GM19025 (cell line): ENCODE data around the gene MFRP.

Source experiments
- ATAC-seq: cut with Tn5 transposase; IDR thresholded peaks from one replicate; pipeline ENCODE4 v1.9.1; 2021; ENCODE audit warnings: mild to moderate bottlenecking, low read depth, moderate library complexity; ENCODE audit not compliant: unreplicated experiment

The MFRP gene

DNA sequence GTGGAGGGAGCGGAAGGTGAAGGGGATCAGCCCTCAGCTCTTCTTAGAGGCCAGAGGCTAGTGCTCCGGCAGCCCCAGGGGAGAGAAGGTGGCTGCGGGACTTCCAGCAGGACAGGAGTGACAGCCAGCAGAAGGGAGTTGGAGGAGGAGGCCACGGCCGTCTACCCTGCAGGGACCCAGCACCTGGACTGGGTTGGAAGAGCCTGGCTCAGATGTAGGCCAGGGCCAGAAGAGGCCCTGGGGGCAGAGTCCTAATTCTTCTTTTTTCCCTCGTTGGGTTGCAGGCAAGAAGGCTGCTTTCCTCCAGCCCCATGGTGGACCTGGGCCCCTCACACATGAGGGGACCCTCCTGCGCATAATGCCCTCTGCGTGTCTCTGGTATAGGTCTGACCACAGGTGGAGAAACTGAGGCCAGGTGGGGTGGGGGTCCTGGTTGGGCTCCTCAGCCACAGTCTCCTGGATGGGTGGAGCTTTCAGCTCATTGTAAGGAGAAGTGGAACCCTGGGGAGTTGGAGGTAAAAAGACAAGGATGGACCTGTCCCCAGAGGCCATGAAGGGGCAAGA, 27.3 kb downstream of the MFRP start:
- ATAC-seq, result no peak

DNA sequence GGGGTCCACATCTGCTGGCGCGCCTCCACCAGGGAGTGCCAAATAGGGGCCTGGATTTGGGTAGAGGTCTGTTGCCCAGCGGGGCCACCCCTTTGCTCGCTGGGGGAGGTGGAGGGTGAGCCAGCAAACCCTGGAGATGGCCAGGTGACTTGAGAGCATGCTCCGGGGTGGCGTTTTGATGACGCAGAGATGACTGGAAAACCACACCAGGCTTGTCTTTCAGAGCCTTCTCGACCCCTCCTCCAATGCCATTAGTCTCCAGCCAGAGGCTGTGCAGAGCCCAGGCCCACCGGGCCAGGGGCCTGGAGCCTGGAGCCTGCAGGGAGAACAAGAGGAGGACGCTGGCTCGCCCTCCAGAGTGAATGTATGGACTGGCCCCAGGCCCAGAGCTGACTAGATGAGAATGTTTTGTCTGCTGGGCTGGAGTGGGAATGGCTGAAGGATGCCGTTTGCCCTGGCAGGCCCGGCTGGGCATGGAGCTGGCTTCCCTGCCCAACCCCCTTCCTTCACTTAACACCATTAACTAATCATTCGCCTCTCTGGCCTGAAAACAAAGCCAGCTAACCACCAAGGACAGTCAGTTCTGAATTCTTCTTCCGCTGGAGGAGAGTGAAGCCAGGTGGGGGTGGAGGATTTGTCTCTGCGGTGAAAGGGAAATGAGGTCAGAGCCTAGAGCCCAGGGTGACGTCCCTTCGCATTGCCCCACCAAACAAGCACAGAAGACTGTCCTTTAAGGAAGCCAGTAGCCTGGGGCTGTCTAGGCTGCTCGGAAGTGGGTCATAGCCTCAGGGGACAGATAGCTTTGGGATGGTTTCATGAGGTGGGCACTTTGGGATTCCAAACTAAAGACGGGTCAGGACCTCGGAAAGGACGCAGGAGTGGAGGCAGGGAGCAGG, 28.0 kb downstream of the MFRP start:
- no peak for ATAC-seq

DNA sequence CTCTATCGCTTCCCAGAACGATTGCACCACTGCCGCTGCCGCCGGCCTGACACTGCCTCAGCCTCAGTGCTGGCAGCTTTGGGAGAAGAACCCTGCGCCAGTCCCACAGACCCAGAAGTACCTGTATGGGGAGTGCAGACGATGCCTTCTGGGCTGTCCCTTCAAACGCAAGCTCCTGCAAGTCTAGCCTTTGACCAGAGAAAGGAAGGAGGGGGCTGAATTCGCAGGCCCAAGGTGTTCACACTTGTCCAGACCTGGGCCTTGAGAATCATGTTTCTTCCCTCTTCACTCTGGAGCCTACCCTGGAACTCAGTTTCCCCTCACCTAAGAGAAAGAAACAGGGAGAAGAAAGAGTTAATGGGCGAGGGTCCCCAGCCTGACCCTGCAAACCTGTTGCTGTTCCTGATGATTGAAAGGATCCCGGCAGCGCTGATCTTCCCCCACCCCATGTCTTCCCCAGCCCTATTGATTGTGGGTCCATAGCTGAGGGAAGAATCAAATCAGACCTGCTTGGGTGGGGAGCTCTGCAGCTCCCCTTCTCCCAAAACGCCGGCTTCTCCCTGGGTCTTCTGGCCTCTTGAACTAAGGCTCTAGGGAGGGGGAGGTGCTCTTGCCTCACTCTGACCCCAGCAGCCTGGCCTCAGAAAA, 28.8 kb downstream of the MFRP start:
- no peak for ATAC-seq

DNA sequence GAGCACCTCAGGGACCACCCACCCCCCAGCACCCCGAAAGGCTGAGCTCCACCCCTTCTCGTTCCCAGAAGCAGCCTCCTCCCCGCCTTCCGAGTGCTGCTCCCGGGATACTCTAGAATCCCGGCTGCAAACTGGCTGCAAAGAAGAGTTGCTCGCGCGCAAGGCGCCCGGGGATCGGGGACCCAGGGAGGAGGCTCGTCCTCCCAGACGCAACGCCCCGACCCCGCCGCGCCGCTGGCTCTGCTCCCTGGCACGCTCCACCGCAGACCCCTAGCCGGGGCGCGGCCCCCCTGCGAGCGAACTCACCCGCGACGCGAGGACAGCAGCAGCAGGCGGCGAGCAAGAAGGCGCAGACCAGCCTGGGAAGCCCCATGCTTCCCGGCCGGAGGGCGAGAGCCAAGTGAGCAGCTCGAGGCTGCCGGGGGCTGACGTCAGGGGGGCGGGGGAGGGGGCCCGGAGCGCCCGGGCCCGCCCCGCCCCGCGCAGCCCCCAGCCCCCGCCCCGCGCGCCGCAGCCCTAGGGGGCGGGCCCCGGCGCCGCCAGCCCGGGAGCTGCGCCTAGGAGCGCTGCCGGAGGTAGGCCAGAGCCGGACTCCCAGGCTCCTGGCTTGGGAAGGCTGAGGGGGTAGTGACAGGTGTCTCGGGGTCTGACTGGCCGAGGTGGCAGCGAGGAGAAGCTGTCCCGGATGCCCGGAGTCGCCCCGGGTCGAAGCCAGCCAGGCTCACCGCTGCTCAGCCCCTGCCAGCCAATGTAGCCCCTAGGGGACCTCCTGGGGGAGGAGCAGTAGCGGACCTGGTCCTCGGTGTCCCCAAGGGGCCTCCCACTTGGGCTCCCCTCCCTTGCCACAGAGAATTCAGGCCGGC, 29.5 kb downstream of the MFRP start, which contains the start of gene MCAM:
MCAM (minus strand) TSS at position 402 of the 863 bp plus-strand sequence; CDS start at position 373, 29 bp downstream.
- no peak for ATAC-seq

DNA sequence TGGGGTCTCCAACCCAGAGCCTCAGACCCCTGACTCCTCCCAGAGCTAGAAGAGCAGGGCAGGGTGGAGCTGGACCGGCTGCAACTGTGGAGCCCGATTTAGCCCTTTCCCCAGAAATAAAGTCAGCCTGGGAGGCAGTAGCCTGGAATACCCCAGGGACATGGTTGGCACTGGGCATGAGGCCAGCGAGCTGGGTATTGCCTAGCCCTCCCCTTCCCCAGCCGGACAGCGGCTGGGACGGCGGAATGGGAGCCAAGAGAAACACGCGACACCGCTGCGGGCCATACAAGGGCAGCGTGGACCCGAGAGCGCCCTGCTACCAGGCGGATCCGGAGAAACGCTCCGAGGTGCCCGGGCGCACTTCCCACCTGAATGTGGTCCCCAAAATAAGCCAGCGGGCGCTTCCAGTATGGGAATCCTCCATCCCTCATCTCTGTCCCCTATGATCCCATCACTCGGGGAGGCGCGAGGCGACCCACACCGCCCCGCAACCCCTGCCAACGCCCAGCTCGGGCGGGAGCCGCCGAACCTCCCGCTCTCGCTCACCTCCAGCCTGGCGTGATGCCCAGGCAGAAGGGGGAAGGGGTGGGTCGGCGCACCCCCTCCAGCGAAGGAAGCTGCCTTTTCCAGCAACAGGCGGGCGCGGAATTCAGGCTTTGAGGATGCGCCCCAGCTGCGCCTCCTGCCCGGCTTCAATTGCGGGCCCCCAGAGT, 30.3 kb downstream of the MFRP start:
- ATAC-seq, result no peak

DNA sequence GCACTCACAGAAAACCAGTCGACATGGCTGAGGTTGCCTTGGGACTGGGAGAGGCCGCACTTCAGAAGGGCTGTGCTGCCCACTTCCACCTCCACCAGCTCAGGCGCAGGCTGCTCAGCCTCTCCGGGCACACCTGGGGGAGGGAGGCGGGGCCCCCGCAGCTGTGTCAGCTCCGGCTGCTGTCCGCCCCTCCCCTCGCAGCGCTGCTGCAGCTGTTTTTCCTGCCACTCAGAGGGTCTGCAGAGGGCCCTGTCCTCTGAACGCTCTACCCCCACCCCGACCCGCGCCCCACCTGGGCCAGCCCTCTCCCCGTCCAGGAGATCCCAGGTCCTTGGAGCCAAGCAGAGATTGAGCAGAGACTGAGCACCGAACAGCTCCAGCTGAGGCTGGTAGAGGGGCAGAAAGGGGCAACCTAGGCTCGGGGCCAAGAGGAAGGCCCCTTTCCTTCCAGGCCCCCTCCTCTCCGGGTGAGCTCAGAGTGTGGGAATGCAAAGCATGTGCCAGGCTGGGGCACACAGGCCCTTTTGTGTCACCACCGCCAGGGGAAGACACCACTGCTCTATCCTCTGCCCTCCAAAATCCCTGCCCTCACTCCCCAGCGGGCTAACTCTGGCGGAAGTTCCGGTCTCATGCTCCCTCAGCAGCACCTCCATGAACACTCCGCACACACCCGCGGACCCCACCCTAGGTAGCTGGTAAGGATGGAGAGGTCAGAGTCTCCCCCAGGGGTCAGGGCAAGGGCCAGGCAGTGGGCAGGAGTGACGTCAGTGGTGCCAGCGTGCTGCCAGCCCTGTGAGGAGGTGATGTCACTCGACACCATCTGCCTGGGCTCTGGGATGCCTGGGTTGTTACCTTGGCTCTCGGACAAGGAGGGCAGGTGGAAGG, 31.1 kb downstream of the MFRP start:
- ATAC-seq, result no peak

DNA sequence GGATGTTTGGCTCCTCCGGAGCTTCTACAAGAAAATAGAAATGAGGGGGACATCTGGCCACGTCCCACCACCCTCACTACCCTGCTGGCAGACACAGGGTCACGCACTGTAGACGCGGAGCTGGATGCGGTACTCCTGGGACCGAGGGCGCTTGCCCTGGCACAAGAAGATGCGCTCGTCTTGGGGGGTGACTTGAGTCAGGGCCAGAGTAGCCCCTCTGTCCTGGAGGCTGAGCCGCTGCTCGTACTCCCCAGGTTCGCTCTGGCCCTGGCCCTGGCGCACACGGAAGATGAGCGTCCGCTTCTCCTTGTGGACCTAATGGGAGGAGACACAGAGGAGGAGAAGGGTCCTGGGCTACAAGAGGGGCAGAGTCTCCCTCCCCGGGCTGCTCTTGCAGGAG, 31.8 kb downstream of the MFRP start:
- ATAC-seq, result no peak

DNA sequence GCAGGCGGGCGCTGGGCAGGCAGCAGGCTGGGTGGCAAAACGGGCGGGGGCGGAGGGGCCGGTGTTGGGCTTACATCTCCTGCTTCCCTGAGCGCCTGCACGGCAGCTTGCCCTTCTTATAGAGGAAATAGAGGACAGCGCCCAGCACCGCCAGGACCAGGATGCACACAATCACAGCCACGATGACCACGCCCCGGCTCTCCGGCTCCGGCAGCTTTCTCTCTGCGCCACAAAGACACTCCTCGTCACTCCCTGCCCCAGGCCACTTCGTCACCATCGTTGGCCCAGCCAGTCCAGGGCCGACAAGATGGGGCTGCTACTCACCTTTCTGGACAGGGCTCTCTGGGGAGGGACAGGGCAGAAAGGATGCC, 35.8 kb downstream of the MFRP start:
- ATAC-seq, result no peak

DNA sequence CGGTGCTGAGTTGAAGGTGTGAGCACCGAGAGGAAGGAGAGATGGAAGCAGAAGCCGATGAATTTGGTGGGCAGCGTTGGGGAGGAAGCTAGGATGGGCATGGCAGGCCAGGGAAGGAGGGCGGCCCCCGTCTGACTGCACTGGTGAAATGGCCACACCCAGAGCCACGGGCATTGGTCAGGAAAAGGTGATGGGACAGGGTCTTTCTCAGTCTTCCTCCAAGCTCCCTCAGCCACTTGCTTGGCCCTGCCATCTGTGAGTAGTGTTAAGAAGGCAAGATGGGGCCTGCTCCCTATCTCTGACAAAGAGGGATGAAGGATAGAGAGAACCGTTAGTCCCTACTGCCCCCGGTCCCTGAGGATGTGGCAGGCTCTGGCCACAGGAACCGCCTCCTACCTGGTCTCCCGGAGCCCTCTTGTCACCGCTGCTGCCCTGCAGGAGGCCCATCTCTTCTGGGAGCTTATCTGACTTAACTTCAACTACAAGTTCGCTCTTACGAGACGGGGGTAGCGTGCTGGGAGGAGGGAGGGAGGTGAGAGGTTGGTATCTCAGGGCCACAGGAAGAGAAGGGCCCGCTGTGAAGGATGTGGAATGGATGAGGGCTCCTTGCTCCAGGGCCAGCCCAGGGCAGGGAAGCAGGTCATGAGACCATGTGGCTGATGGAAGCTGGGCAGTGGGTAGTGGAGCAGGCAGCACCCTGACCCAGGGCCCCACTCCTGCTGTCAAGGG, 36.4 kb downstream of the MFRP start:
- no peak for ATAC-seq

DNA sequence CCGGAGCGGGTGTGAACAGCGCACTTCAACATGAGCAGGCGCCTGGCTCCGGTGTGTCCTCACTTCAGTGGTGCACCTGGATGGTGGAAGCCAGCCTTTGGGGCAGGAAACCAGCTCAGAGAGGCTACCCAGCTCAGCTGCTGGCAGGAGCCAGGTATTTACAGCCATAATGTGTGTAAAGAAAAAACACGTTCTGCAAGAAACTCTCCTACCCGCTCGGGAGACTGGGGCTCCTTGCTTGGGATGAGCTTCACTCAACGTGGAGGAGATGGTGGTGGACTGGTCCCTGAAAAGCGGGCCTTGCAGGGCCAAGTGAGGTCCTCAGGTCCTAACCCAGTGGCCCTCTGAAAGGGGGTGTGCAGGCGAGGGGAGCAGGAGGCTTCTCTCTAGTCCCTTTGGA, 37.1 kb downstream of the MFRP start:
- ATAC-seq, result no peak

DNA sequence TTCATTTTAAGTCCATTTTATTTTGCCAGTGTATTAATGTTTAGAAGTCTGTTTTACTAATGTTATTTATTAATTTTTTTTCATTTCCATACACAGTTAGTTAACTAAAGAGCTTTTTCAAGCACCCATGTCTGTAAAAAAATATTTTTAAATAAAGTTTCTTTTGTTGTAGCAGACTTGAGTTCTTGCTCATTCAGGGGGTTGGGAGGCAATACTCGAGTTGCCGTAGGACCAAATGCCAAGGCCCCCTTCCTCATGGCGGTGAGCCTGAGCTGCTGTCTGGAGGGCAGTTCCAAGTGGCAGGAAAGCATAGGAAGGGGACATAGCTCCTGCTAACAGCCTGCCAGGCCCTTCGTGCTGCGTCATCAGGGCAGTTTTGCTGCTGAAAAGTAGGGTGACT, 38.5 kb downstream of the MFRP start:
- no peak for ATAC-seq

DNA sequence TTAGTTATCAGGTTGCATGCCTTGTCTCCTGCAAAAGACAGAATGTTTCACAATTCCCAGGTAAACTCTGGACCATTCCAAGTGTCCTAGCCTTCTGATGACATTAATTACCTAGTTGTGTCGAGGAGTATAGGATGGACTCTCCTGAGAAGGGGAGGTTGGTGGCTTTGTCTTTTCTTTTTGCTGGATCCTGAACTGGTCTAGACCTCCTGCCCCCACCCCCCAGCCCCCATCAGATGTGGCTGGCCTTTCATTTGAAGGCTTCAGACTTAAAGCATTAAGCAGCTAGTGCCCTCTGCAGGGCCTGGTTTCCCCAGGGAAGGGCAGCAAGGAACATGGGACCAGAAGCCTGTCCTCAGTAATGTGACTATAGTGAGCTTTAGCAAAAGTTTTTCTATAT, 39.3 kb downstream of the MFRP start:
- no peak for ATAC-seq

DNA sequence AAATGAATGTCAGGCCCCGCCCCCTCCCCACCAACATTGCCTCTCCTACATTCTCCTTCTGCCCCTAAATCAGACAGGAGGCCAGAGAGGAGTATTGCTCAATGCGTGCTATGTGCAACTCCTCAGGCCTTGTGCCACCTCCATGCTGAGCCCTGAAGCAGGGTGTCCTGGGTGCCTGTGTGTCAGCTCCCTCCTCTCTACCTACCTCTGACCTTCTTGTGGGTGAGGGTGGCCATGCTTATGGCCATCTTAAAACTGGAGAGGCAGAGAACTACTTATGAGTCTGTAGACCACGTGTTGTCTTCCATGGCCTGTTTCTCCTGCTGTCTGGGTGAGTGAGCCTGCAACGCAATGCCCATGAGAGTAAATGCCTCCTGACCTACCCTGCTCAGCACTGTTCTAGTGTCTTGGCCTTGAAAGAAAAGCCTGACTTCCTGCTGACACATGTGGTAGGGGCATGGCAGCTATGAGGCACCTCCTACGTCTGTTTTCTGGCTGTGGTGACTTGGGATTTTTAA, 40.1 kb downstream of the MFRP start:
- ATAC-seq, result no peak

DNA sequence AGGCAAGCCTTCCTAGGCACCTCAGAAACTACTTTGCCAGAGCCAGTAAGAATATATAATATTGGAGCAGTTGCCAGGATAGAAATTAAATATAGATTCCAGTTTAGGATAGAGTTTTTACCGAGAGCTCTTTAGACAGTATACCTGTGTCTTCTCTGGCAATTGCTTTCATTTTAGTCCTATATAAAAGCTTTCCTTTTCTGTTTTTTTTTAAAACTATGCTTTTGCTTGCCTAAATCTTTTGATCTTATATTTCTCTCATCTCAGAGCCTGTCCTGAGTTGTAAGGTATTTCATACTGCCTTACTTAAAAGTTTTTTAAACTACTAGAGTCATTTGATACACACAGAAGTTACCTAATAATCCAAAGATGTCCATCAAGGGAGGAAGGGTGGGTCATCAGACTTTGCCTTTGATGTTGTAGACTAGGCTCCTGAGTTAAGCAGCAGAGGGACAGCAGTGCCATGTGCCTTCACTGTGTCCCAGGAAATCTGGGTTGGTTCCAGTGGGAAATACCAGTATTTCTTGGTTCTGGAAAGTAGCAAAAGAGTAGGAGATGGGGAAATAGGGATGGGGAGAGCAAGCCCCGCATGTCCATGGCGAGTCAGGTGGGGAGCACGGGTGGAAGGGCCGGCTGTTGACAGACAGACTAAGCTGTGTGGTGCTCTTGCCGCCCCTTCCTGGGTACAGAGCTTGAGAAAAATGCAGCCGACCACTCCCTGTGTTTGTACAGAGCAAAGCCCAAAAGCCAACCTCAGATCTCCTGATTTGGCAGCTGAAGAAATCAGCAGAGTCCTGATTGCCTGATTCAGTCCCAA, 40.7 kb downstream of the MFRP start:
- ATAC-seq, result no peak

DNA sequence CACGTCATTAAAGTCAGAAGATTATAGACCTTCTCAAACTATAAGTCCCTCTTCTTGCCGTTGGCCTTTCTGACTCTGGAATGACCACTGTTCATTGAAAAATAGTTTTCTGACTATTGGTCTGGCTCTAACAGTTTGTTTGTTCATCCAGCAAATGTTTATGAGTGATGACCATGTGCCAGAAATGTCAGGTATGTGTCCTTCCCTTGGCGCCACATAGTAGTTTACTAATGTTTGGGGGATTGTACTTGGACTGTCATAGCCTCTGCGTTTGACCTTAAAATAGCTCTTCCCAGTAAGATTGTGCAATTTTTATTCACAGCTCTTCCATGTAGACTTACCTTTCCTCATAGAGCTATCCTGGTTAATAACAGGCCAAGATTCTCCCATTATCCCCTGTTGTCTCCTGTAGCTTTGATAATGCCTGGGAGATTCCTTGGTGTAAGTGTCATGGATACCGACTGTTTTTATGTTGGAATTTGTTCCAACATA, 43.2 kb downstream of the MFRP start:
- ATAC-seq, result no peak

DNA sequence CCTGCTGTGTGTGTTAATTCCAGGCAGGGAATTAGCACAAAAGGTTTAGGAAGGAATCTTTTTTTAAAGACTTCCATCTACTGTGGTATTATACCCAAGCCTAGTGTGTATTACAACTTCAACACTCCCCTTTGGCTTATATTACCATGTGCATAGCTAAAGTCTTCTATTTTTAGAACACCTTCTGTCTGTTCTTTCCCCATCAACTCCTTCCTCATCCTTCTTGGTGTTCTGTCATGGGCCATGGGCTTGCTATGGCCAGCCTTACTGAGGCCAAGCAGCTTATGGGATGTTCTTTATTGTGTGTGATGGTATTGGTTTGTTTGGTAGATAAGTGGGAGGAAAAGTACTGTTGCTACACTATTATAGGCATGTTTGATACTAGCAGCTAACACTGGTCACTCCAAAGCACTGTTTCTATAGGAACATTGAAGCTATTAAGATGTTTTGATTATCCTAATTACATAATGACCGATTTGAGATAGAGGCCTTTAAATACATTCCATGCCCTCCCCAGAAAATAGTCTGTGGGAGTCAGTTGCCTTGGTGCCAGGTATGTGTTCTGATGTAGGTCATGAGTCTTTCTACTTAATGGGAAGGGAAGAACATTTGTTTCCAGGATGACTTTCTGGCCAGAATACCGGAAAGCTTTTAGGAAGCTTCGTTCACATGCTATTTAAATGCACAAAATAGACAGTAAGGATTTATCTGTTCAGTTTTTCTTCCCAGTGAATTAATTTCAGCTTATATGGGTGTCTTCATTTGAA, 46.1 kb downstream of the MFRP start:
- no peak for ATAC-seq

DNA sequence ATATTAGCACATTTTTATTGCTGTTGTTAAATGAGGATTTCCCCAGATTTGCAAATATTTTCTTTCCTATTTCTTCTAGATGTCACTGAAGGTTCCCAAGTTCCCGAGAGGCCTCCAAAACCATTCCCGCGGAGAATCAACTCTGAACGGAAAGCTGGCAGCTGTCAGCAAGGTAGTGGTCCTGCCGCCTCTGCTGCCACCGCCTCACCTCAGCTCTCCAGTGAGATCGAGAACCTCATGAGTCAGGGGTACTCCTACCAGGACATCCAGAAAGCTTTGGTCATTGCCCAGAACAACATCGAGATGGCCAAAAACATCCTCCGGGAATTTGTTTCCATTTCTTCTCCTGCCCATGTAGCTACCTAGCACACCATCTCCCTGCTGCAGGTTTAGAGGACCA, 47.1 kb downstream of the MFRP start:
- ATAC-seq, result no peak
